GM18526 (cell line): ENCODE data around the gene SHLD3.

ENCODE experiments used
- POLR2A ChIP-seq: IDR thresholded peaks from 3 replicates; pipeline ENCODE4 v1.6.1; 2011; ENCODE audit not compliant: insufficient read length; ENCODE audit errors: extremely low read depth

The SHLD3 gene

GRCh38 chr5:65663804-65664521 is 39.1 kb downstream of the SHLD3 start:
- no peak for TF ChIP-seq POLR2A

GRCh38 chr5:65668696-65669095 is 43.9 kb downstream of the SHLD3 start:
- TF ChIP-seq POLR2A: no peak

- no peak for TF ChIP-seq POLR2A
Observed at GRCh38 chr5:65672796-65673195, 48.0 kb downstream of the SHLD3 start.

GRCh38 chr5:65674749-65675148 is 49.9 kb downstream of the SHLD3 start:
- no peak for TF ChIP-seq POLR2A
